A673 (cell line): ENCODE measurements around the gene CSF2RB.

ENCODE experiments used
- CTCF ChIP-seq: fragments of 300-800, 200-600 bp; sonication (generic); conservative IDR thresholded peaks from 2 replicates; pipeline ENCODE4 v1.5.1; 2017; ENCODE audit warnings: low read depth, mild to moderate bottlenecking, antibody characterized with exemption, low read length, moderate library complexity, mixed read lengths
- EZH2 ChIP-seq: fragments of 200-600 bp; sonication (generic); IDR thresholded peaks from 2 replicates; pipeline ENCODE4 v1.6.1; 2017; ENCODE audit warnings: borderline replicate concordance, low read depth, mild to moderate bottlenecking, mixed read lengths, antibody characterized with exemption, low read length; ENCODE audit not compliant: poor library complexity, severe bottlenecking

DNA sequence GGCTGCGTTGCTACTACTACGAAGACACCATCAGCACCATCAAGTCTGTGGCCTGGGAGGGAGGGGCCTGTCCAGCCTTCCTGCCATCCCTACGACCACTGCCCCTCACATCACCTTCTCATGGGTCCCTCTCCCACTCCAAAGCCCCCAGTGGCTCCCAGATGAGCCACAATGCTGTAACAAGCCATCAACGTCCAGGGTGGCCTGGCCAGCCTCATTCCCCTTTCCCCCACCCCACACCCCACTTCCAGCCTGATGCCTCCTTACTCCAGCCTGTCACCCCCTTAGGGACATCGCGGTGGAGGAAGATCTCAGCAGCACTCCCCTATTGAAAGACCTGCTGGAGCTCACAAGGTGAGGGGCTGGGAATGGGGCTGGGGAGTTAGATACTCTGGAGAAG, 37.7 kb upstream of the CSF2RB start:
- TF ChIP-seq CTCF (no peak), EZH2 (no peak)
